NCI-H2227 (cell line): Measurements from ENCODE around the gene PCBP3.
"Not testable (repeated sequence)": the region's sequence is repeated elsewhere in the genome, so short reads cannot be mapped to it uniquely, and the experiment has no call there.

Experiments used
- DNase-seq: peaks from one replicate; lab custom pipeline; 2025; ENCODE audit not compliant: unreplicated experiment; lab: John Stamatoyannopoulos, UW

Gene PCBP3

DNA sequence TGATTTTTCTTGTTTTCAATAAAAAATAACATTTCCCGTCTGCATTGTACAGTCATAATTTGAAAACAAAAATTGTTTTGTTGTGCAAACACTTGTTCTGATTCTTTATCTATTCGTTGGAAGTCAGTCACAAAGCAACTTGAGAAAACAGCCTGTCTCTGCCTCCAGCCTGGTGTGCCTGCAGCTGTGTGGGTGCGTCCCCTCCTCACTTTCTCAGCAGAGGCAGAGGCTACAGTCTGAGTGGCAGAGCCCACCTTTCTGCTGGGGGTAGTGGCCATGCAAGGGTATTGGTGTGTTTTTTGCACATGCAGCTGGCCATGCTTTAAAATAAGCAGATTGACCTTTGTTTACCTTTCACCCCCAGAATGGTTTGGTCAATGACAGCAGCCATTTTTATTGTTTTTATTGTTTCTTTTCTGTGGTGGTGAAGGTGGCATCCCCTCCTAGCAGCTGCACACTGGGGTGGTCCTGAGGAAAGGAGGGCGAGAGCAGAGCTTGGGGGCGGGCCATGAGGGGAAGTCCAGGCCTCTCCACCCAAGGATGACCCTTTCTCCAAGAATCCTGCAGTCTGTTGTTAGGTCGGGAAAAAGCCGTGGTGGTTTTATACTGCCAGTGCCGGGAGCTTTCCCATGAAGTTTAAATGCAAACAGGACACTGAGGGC is 159.6 kb downstream of the PCBP3 start:
- no peak for DNase-seq

DNA sequence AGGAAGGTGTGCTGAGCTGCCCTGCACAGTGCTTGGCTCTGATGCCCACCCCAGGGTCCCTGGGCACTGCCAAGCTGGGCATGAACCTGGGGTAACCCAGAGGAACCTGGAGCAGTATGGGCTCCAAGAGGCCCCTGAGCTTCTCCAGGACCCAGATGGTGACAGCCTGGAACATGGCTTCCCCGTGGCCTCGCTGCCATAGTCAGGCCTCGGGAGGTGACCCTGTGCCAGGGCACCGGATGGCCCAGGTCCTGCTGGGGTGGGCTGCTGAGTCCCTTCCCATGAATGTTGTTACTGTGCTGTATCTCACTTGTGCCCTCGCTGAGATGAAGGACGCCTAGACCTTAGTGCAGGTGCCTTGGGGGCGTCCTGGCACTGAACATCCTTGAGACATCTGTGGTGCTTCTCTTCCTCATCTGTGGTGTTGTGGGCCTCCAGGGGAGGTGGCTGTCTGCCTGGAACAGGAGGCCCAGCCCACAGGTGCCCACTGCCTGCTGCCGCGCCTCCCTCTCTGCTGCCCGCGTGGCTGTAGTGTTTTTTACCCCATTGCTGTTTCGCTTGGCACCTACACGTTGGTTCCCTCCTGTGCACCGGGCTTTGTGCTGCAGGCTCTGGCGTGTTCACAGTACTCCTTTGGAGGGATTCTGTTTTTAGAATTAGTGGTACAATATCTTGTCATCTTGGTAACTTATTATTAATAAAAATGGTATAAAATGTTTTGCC is 160.3 kb downstream of the PCBP3 start:
- DNase-seq: no peak

DNA sequence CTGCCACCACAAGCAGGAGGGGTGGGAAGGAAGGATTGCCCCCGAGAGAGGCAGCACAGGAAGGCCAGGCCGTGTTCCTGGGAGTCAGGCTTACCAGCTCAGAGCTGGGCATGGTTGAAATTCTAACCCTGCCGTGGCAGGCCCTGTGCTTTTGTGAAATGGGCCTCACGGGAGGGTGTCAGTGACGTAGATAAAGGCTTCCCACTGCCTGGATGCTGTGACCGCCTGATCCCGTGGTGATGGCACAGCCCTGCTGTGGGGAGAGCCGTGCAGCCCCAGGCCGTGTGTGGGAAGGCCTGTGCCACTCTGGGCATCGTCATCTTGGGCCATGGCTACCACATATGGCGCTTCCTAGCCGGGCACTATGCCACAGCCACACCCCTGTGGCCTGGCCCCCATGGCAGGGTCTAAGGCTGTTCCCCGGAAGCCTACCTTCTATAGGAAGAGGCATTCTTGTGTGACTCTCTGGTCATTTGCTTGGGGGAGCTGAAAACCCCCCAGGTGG is 161.3 kb downstream of the PCBP3 start:
- DNase-seq: no peak

DNA sequence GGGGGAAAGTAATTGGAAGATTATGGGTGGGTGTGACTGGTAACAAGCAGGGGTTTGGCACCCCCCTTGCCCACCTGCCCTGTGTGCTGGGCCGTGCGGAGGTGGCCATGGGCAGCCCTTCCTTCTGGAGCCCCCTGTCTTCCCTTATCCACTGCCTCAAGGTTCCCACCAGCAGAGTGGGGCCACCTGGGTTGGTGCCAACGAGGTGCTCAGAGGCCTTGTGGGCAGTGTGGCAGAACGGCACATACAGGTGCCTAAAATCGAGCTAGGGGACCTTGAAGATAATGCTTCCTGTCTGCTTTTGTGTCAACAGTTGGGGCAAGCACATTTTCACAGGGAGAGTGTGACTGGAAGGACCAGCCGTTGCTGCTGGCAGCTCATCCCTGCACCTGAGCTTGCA is 161.8 kb downstream of the PCBP3 start:
- DNase-seq: no peak

DNA sequence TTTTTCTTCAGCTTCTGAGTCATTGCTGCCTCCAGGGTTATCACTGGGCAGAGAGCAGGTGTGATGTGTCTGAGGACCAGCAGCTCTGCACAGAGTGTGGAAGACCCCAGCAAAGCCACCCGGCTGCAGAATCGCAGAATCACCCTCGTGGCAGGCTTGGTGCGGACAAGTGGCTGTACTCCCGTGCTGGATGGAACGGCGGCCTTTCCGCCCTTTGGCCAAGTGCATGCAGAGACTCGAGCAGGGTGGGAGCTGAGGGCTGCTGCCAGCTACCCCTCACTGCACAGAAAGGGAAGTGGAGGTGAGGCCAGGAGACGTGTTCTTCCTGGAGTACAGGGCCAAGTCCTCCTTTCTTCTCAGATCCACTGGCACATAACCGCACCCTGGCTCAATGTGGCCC is 162.5 kb downstream of the PCBP3 start:
- DNase-seq: no peak

DNA sequence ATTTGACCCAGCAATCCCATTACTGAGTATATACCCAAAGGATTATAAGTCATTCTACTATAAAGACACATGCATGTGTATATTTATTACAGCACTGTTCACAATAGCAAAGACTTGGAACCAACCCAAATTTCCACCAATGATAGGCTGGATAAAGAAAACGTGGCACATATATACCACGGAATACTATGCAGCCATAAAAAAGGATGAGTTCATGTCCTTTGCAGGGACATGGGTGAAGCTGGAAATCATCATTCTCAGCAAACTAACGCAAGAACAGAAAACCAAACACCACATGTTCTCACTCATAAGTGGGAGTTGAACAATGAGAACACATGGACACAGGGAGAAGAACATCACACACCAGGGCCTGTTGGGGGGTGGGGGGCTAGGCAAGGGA is 165.1 kb downstream of the PCBP3 start:
- DNase-seq: not testable (repeated sequence)

DNA sequence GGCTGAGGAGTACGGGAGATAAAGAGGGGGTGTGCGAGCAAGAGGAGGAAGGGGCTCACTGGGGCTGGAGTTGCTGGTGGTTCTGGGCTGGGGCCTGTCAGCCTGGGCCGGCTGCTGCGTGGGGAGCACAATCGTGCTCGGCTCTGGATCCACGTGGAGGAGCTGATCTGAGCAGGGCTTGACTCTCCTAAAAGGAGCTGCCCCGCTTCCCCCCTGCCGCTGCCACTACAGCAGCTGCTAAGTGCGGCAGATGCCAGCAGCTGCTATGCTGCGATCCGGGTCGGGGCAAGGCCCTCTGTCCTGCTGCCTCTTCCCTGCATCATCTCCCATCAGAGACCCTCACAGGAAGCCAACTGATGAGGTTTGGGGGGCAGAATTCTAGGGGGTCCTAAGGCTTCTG is 165.9 kb downstream of the PCBP3 start:
- DNase-seq: no peak

DNA sequence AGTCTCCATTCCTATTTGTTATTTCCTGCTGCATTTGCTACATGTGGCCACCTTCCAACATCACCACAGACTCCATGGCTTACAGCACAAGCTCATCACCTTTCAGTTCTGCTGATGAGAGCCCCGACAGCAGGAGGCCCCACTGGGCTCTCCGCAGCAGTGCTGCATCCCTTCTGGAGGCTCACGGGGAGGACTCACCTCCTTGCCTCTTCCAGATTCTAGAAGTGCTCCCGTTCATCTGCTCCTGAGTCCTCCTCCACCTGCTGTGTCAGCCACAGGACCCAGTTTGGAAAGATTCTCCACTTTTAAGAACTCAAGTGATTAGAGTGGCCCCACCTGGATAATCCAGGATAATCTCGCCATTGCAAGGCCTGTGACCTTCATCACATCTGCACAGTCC is 167.6 kb downstream of the PCBP3 start:
- no peak for DNase-seq

DNA sequence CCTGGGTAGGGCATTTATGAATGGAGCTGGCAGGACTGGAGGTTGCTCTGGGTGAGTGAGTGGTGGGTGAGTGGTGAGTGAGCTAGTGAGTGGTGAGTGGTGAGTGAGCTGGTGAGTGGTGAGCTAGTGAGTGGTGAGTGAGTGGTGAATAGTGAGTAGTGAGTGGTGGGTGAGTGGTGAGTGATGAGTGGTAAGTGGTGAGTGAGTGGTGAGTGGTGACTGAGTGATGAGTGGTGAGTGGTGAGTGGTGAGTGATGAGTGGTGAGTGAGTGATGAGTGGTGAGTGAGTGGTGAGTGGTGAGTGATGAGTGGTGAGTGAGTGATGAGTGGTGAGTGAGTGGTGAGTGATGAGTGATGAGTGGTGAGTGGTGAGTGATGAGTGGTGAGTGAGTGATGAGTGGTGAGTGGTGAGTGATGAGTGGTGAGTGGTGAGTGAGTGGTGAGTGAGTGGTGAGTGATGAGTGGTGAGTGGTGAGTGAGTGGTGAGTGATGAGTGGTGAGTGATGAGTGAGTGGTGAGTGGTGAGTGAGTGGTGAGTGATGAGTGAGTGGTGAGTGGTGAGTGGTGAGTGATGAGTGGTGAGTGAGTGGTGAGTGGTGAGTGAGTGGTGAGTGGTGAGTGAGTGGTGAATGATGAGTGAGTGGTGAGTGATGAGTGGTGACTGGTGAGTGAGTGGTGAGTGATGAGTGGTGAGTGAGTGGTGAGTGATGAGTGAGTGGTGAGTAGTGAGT is 170.8 kb downstream of the PCBP3 start:
- DNase-seq: not testable (repeated sequence)

DNA sequence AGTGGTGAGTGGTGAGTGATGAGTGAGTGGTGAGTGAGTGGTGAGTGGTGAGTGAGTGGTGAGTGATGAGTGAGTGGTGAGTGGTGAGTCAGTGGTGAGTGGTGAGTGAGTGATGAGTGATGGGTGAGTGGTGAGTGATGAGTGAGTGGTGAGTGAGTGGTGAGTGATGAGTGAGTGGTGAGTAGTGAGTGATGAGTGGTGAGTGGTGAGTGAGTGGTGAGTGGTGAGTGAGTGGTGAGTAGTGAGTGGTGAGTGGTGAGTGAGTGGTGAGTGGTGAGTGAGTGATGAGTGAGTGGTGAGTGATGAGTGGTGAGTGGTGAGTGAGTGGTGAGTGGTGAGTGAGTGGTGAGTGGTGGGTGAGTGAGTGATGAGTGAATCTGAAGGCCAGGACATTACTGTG is 172.3 kb downstream of the PCBP3 start:
- DNase-seq: not testable (repeated sequence)

DNA sequence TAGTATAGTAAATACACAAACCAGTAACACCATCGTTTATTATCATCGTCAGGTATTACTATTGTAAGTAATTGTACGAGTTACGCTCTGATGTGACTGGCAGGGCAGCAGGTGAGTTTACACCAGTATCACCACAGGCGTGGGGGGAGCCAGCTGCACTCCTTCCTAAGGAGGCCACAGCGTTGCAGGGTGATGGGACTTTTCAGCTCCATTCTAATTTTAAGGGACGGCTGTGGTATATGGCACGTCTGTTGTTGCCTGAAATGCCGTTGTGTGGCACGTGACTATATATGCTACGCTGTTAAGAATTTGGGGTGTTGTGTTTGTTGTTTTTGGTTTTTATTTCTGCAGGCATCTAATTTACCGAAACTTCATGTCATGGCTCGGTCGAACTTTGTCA is 173.3 kb downstream of the PCBP3 start:
- no peak for DNase-seq

DNA sequence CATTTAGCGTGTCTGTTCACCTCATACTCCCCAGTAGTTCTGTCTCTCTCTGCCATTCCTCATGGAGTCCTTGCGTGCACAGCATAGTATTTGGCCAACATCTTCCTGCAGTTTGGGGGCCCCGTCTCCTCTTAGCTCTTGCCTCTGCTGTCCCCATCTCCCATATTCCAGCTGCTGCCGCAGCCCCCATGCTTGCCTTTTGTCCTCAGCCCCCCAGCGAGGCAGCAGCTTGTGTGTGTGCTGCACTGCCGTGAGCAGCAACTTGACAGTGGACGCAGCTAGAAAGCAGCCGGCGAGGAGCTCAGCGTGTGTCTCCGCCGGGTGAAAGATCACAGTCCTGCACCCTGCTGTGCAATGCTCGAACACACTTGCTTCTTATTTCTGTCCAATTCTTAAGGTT is 173.8 kb downstream of the PCBP3 start:
- DNase-seq: peak; percentile 47

DNA sequence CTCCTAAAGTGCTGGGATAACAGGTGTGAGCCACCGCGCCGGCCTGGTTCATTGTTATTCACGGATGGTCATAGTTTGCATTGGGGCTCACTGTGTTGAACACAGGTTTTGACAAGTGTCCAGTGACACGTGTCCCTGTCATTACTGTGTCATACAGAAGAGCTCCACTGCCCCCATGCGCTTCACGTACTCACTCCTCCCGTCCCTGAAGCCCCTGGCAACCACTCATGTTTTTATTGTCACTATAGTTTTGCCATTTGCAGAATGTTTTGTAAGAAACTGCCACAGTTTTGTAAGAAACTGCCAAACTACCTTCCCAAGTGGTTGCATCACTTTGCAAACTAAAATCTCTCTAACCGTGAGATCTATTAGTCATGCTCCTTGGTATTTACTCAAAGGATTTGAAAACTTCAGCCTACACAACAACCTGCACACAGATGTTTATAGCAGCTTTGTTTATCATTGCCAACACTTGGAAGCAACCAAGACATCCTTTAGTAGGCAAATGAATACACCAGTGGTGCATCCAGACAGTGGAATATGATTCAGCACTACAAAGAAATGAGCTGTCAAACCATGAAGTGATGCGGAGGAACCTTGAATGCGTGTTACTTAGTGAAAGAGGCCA is 174.9 kb downstream of the PCBP3 start:
- peak; percentile 13 for DNase-seq

DNA sequence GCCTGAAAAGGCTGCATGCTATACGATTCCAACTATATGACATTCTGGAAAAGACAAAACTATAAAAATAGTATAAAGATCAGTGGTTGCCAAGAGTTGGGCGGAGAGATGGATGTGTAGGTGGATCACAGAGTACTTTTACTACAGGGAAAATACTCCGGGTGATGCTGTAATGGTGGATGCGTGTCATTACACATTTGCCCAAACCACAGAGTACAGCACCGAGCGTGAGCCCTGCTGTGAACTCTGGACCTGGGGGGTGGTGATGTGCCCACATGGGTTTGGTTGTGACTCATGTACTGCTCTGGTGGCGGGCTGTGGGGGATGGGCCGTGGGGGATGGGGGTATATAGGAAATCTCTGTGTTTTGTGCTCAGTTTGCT is 175.4 kb downstream of the PCBP3 start:
- peak; percentile 12 for DNase-seq

DNA sequence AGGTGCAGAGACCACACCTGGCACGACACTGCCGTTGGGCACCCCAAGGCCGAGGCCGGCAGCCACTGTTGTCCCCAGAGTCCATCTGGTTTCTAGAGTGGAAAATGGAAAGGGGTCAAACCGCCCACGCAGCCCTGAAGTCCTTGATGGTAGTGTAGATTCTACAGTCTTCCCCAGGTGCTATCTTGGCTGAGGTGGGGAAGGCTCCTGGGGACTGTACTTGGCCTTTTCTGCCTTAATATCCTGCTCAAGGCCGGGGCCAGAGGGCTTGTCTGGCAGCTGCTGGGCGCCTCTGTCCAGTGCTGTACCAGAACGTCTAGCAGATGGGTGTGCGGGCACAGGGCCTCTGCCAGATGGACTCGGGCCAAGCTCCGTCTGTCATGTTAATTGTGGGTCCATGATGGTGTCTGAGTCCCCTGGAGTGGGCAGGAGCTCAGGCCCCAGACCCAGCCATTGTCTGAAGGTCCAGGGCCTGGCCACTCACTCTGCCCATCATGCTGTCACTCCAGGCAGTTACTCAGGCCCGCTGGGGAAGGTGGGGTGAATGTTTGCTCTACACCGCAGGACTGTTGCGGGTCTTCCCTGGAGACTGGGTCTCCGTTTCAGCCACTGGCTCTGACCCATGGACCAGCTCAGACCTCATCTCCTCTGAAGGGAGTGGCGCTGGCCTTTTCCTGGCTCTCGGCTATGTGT is 176.1 kb downstream of the PCBP3 start:
- DNase-seq: no peak

DNA sequence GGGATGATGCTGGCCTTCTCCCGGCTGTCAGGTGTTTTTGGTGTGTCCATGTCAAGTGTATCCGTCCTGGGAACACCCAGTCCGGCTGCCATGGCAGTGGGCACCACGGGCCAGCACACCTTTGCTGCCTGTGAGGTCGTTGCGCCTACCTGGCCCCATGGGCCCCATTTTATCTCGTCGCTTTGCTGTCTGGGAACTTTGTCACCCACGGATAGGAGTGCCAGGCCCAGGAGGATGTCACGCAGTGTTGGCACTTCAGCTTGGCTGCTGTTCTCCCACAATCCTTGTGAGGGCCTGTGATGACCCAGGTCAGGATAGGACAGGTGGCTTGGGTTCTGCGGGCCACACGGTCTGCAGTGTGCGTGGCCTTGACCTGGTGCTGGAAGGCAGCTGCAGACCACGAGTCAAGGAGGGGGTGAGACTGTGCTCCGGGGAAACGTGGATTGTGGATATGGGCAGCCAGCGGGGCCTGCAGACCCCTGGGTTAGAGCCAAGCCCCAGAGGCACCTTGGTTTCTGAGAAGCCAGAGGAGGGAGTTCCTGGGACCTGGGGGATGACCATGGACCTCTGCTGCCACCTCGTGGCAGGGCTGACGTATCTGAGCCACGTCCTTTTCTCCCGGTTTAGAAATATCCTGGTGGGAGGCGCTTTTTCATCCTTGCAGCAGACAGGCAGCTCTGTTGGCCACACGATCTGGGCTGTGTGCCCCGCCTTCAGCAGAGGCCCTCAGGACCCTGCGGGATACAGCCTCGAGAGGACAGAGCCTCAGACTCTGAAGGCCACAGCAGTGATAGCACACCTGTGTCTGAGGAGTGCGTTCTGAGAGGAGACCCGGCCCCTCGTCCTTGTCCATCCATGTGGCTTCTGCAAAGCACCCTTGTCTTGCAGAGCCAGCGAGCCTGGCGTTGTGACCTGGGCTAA is 176.9 kb downstream of the PCBP3 start:
- DNase-seq: peak; percentile 95

DNA sequence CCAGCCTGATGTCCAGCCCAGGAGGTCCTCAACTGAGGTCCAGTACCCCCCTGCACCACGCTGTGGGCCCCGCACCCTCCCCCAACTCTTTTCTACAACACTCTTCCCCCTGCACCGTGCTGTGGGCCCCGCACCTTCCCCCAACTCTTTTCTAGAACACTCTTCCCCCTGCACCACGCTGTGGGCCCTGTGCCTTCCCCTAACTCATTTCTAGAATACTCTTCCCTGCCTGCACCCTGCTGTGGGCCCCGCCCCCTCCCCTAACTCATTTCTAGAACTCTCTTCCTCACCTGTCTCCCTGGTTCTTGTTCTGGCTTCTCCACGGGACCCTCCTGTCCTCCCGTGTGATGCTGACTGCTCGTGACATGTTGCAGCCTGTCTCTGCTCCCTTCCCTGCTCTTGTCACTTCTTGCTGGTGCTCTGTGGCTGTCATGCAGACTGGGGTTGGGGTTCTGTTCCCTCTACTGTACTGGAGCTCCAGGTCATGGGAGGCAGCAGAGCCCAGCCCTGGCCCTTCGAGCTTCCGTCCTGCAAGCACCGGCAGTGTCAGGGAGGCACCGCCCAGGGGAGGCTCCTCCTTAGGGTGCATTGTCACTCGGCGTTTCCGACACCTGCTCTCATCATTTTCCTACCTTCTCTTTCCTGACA is 177.9 kb downstream of the PCBP3 start:
- DNase-seq: no peak

DNA sequence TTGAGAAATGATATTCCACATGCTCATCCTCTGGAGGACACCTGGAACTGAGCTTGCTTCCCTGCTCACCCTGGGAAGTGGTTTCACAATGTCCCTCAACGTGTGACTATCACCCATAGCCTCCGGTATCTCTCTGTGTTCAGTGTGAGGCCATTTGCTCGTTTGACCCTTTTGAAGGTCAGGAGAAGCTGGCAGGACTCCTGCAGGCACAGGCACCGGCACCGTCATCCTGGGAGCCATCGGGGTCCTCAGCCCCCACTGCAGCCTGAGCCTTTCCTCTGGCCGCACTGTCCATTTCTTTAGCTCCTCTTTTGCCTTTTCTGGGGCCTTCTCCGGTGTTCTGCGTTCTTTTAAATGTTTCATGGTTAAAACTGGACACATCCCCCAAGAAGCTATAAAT is 178.5 kb downstream of the PCBP3 start:
- no peak for DNase-seq

DNA sequence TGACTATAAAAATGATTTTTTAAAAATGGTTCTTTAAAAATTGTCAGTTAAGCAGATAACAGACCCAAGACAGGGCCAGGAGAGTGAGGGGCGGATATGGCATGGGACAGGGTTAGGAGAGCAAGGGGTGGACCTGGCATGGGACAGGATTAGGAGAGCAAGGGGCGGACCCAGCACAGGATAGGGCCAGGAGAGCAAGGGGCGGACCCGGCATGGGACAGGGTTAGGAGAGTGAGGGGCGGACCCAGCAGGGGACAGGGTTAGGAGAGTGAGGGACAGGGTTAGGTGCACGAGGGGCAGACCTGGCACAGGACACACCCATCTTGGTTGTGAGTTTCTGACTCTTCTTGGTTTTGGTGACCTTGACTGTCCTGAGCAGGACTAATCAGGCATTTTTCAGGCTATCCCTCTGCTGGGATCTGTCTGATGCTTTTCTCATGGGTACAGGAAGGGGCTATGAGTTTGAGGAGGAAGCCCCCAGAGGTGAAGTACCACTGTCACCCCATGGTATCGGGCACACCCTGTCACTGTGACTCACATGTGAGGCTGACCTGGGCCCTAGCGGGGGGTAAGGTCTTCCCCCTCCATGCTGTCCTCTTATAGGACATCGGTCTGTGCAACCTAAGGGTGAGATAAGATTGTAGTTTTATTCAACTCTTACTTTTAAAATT is 179.0 kb downstream of the PCBP3 start:
- no peak for DNase-seq
